IMR-90 (cell line): Measurements from ENCODE around the gene SRPK2. TPM values are rescaled to one million over a fixed set of nuclear protein-coding genes. Genes with fewer than 3 reads are reported as not detected.

ENCODE experiments used
- ATAC-seq: fragments of 200-7000 bp; cut with Tn5 transposase; 2 replicates; pipeline ENCODE4 v1.9.1; 2020; ENCODE audit warnings: low read depth, mild to moderate bottlenecking, moderate library complexity
- BruUV-seq: library from RNA; stranded (reverse); fragments of 400-500 nt; replicated peaks from 2 replicates; lab custom pipeline; 2021; lab: Mats Ljungman, UMichigan
- CTCF ChIA-PET: fragments of 300-600 bp; formaldehyde crosslinking; extraction: SDS; loops from one replicate; lab custom pipeline; 2021; ENCODE audit warnings: antibody characterized with exemption; lab: Yijun Ruan, JAX
- POLR2A ChIA-PET: fragments of 300-600 bp; sonication (Branson Sonifier 250); formaldehyde crosslinking; loops from one replicate; lab custom pipeline; 2022; ENCODE audit warnings: antibody characterized with exemption; ENCODE audit not compliant: unreplicated experiment; lab: Charles Lee
- DNase-seq: peaks from one replicate; pipeline ENCODE4 v3.0.0; 2013
- H2AFZ ChIP-seq: replicated peaks from 2 replicates; pipeline ENCODE3; 2013; ENCODE audit warnings: low read length, mild to moderate bottlenecking; ENCODE audit not compliant: poor library complexity
- H2AK5ac ChIP-seq: 2 replicates; pipeline ENCODE4 v1.6.1; 2013; ENCODE audit warnings: low read depth, low read length, inconsistent platforms
- H2AK9ac ChIP-seq: replicated peaks from 2 replicates; pipeline ENCODE3; 2013; ENCODE audit warnings: mild to moderate bottlenecking, low read depth, low read length, moderate library complexity; ENCODE audit not compliant: poor library complexity
- H2BK120ac ChIP-seq: 2 replicates; pipeline ENCODE4 v1.6.1; 2013; ENCODE audit warnings: low read depth, low read length, inconsistent platforms
- H2BK15ac ChIP-seq: 3 replicates; pipeline ENCODE4 v1.6.1; 2013; ENCODE audit warnings: low read depth, low read length, inconsistent platforms
- H2BK20ac ChIP-seq: 2 replicates; pipeline ENCODE4 v1.6.1; 2013; ENCODE audit warnings: low read depth, mild to moderate bottlenecking, inconsistent platforms, low read length, moderate library complexity
- H2BK5ac ChIP-seq: 2 replicates; pipeline ENCODE4 v1.6.1; 2013; ENCODE audit warnings: mild to moderate bottlenecking, low read depth, low read length, inconsistent platforms; ENCODE audit not compliant: poor library complexity, severe bottlenecking
- H3K14ac ChIP-seq: replicated peaks from 2 replicates; pipeline ENCODE4 v1.6.1; 2013; ENCODE audit warnings: low read depth, low read length, inconsistent platforms
- H3K18ac ChIP-seq: 2 replicates; pipeline ENCODE4 v1.6.1; 2013; ENCODE audit warnings: low read depth, low read length, control low read depth
- H3K23ac ChIP-seq: 2 replicates; pipeline ENCODE4 v1.6.1; 2013; ENCODE audit warnings: low read depth, low read length, inconsistent platforms
- H3K27ac ChIP-seq: 2 replicates; pipeline ENCODE4 v1.5.1; 2013; ENCODE audit warnings: mild to moderate bottlenecking, control low read depth, low read length; ENCODE audit not compliant: insufficient read depth
- H3K27me3 ChIP-seq: 2 replicates; pipeline ENCODE4 v1.6.1; 2013; ENCODE audit warnings: low read length; ENCODE audit not compliant: control insufficient read depth, insufficient read depth
- H3K36me3 ChIP-seq: 2 replicates; pipeline ENCODE4 v1.6.1; 2013; ENCODE audit warnings: low read length, mixed read lengths; ENCODE audit not compliant: control insufficient read depth, insufficient read depth
- H3K4ac ChIP-seq: 2 replicates; pipeline ENCODE4 v1.6.1; 2013; ENCODE audit warnings: low read depth, low read length, inconsistent platforms
- H3K4me1 ChIP-seq: 2 replicates; pipeline ENCODE4 v1.6.1; 2013; ENCODE audit warnings: low read length, mixed read lengths; ENCODE audit not compliant: control insufficient read depth, insufficient read depth
- H3K4me2 ChIP-seq: 2 replicates; pipeline ENCODE4 v1.6.1; 2013; ENCODE audit warnings: low read depth, mild to moderate bottlenecking, control low read depth, low read length, moderate library complexity
- H3K4me3 ChIP-seq: 2 replicates; pipeline ENCODE4 v1.5.1; 2013; ENCODE audit warnings: low read depth, mild to moderate bottlenecking, control low read depth, low read length, moderate library complexity; ENCODE audit not compliant: insufficient read depth
- H3K56ac ChIP-seq: 2 replicates; pipeline ENCODE4 v1.6.1; 2013; ENCODE audit warnings: low read length, inconsistent platforms; ENCODE audit not compliant: insufficient read depth; ENCODE audit errors: extremely low read depth
- H3K79me1 ChIP-seq, 2 experiments: 2 replicates each; pipeline ENCODE4 v1.6.1; 2013; ENCODE audit warnings: low read length in 2 of 2, inconsistent platforms in 1 of 2, low read depth in 1 of 2
- H3K9ac ChIP-seq: 2 replicates; pipeline ENCODE4 v1.6.1; 2013; ENCODE audit warnings: low read depth, low read length, control low read depth
- H3K9me1 ChIP-seq: 2 replicates; pipeline ENCODE4 v1.6.1; 2013; ENCODE audit warnings: low read length, inconsistent platforms; ENCODE audit not compliant: insufficient read depth
- H3K9me3 ChIP-seq: 2 replicates; pipeline ENCODE4 v1.6.1; 2013; ENCODE audit warnings: low read length; ENCODE audit not compliant: control insufficient read depth, insufficient read depth
- H4K20me1 ChIP-seq: 2 replicates; pipeline ENCODE4 v1.6.1; 2013; ENCODE audit warnings: low read length, inconsistent platforms; ENCODE audit not compliant: insufficient read depth
- H4K5ac ChIP-seq: 2 replicates; pipeline ENCODE4 v1.6.1; 2013; ENCODE audit warnings: mild to moderate bottlenecking, low read depth, low read length, control low read depth
- H4K8ac ChIP-seq, 2 experiments: 2 replicates each; pipeline ENCODE4 v1.6.1; 2013; ENCODE audit warnings: low read depth in 2 of 2, low read length in 2 of 2, control low read depth in 1 of 2, inconsistent platforms in 1 of 2
- H4K91ac ChIP-seq: 2 replicates; pipeline ENCODE4 v1.6.1; 2013; ENCODE audit warnings: low read depth, low read length, inconsistent platforms; ENCODE audit not compliant: insufficient read depth
- BHLHE40 ChIP-seq: fragments of 150-350 bp; IDR thresholded peaks from 2 replicates; pipeline ENCODE4 v1.6.1; 2016; ENCODE audit warnings: mild to moderate bottlenecking, low read depth, low read length
- CEBPB ChIP-seq: IDR thresholded peaks from 2 replicates; pipeline ENCODE4 v1.6.1; 2012; ENCODE audit warnings: low read depth, low read length, improper control_type of control experiment
- CHD1 ChIP-seq: IDR thresholded peaks from 2 replicates; pipeline ENCODE4 v1.6.1; 2012; ENCODE audit warnings: low read depth, low read length, improper control_type of control experiment
- FOS ChIP-seq: fragments of 150-350 bp; IDR thresholded peaks from 2 replicates; pipeline ENCODE4 v1.6.1; 2016; ENCODE audit warnings: low read depth, low read length
- MAFK ChIP-seq: IDR thresholded peaks from 2 replicates; pipeline ENCODE4 v1.6.1; 2012; ENCODE audit warnings: low read depth, low read length, improper control_type of control experiment
- MAZ ChIP-seq: IDR thresholded peaks from 2 replicates; pipeline ENCODE4 v1.6.1; 2012; ENCODE audit warnings: low read depth, mild to moderate bottlenecking, low read length, improper control_type of control experiment, moderate library complexity, borderline replicate concordance
- MXI1 ChIP-seq: IDR thresholded peaks from 2 replicates; pipeline ENCODE4 v1.6.1; 2012; ENCODE audit warnings: low read depth, mild to moderate bottlenecking, low read length, moderate library complexity, borderline replicate concordance
- NFE2L2 ChIP-seq: fragments of 150-350 bp; IDR thresholded peaks from 2 replicates; pipeline ENCODE4 v1.6.1; 2016; ENCODE audit warnings: low read depth, mild to moderate bottlenecking, low read length
- POLR2A ChIP-seq: IDR thresholded peaks from 2 replicates; pipeline ENCODE4 v1.6.1; 2012; ENCODE audit warnings: mild to moderate bottlenecking, low read depth, low read length
- RAD21 ChIP-seq: IDR thresholded peaks from 2 replicates; pipeline ENCODE4 v1.6.1; 2012; ENCODE audit warnings: low read length, improper control_type of control experiment
- RCOR1 ChIP-seq: IDR thresholded peaks from 2 replicates; pipeline ENCODE4 v1.6.1; 2012; ENCODE audit warnings: mild to moderate bottlenecking, low read length, improper control_type of control experiment; ENCODE audit not compliant: insufficient replicate concordance
- RFX5 ChIP-seq: IDR thresholded peaks from 2 replicates; pipeline ENCODE4 v1.8.0; 2012; ENCODE audit warnings: low read depth, mild to moderate bottlenecking, low read length, moderate library complexity
- SMC3 ChIP-seq: fragments of 150-350 bp; IDR thresholded peaks from 2 replicates; pipeline ENCODE4 v1.6.1; 2016; ENCODE audit warnings: low read depth, mild to moderate bottlenecking, antibody characterized with exemption, low read length, moderate library complexity
- WGBS, 2 experiments: methylation state at CpG; one replicate each; pipeline versions ENCODE4 v1.1.5 to v1.1.7; 2013; ENCODE audit warnings: missing lambda C conversion rate in 2 of 2; ENCODE audit not compliant: insufficient read length in 1 of 2; ENCODE audit errors: extremely low coverage in 2 of 2; 5-methylcytosine and 5-hydroxymethylcytosine counted together
- dilution Hi-C: fragments of 300-500 bp; cut with HindIII; formaldehyde crosslinking; loops from one replicate; pipeline ENCODE4 v1.14.3; 2018; ENCODE audit warnings: low sequenced_read_pairs; ENCODE audit not compliant: unreplicated experiment
- in situ Hi-C: fragments of 300-500 bp; cut with MboI; formaldehyde crosslinking; loops from 3 replicates; pipeline ENCODE4 v1.14.3; 2019; ENCODE audit warnings: low sequenced_read_pairs, inconsistent platforms, mixed read lengths
- intact Hi-C: fragments of 100-400 bp; cut with micrococcal nuclease; formaldehyde crosslinking; loops from 2 replicates; pipeline ENCODE4 v1.10.0; 2022
- polyA plus RNA-seq, 3 experiments: library from polyadenylated mRNA; depleted of rRNA; stranded (reverse); fragments of >200 nt; gene quantifications; 2 replicates each; pipeline ENCODE4 v1.2.3, GENCODE V29; 2012; ENCODE audit warnings: low replicate concordance in 1 of 3
- total RNA-seq: library from RNA; depleted of rRNA; stranded (reverse); fragments of >200 nt; gene quantifications from 2 replicates; pipeline ENCODE4 v1.2.3, GENCODE V29; 2012
- TF ChIP-seq, protein P1 (sequence below): conservative IDR thresholded peaks from 2 replicates; pipeline ENCODE4 v1.5.1; 2012; ENCODE audit warnings: mild to moderate bottlenecking, low read depth, low read length, improper control_type of control experiment
- TF ChIP-seq, protein P2 (sequence below): fragments of 150-350 bp; IDR thresholded peaks from 2 replicates; pipeline ENCODE4 v1.6.1; 2016; ENCODE audit warnings: low read depth, mild to moderate bottlenecking, low read length, moderate library complexity, borderline replicate concordance
- TF ChIP-seq, protein P3 (sequence below): fragments of 150-350 bp; IDR thresholded peaks from 2 replicates; pipeline ENCODE4 v1.6.1; 2017; ENCODE audit warnings: mild to moderate bottlenecking, antibody characterized with exemption, low read length, low read depth

SRPK2 gene
- total and polyA plus RNA-seq, 2 of the 4 experiments (the other 2 are of a cell fraction), result 13.2 to 33.0 TPM

DNA sequence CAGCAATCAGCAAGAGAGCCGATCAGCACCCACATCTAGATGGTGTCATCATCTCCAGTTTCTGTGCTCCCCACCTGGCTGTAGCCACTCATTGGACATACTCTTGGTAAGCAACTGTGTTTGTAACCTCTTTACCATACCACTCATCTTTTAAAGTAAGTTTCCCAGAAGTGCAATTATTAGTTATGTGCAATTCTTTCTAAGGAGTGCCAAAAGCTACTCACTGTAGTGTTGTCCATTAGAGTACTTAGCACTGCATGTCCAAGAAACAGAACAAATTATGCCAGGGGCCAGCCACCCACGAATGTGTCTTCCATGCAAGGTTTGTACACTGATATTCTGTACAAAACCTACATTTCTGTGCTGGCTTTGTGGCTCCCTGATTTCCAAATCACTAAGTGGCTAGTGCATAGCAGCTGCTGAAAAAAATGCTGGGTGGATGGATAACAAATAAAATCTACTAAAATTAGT is 131.9 kb downstream of the SRPK2 start:
- Histone ChIP-seq H3K79me1 (peaks cover 27 to 43% of the 10 kb centered on the region in 2 experiments), H3K4me2 (no peak overlapping the region), H3K9me1 (peaks cover 2% of the 10 kb centered on the region; the same call in 1 of the 2 replicates), H2BK5ac (no peak overlapping the region), H3K18ac (no peak overlapping the region), H3K14ac (no peak overlapping the region), H3K4me3 (no peak overlapping the region), H2AK9ac (no peak overlapping the region), H3K27ac (no peak overlapping the region), H2BK120ac (no peak overlapping the region), H3K4me1 (peaks cover 5% of the 10 kb centered on the region), H3K9me3 (no peaks in the 10 kb centered on the region), H3K4ac (no peak overlapping the region), H2AFZ (no peak overlapping the region), H3K27me3 (no peaks in the 10 kb centered on the region), H4K8ac (no peak overlapping the region), H2BK20ac (no peak overlapping the region), H3K9ac (no peak overlapping the region), H2BK15ac (no peak overlapping the region), H3K36me3 (no peaks in the 10 kb centered on the region), H4K91ac (no peak overlapping the region), H3K23ac (no peak overlapping the region), H4K5ac (no peak overlapping the region), H3K56ac (no peak overlapping the region), H4K20me1 (peaks cover 35% of the 10 kb centered on the region), H2AK5ac (no peak overlapping the region)
- ChIA-PET POLR2A (no interaction called here), CTCF (no interaction called here)
- DNase-seq (no peak), ATAC-seq (no peak)
- WGBS, 2 experiments, result no CpG with 5 or more reads among the region's 2 CpGs
- intact Hi-C loops (no loop called here), in situ Hi-C loops (no loop called here), dilution Hi-C loops (no loop called here)
- BruUV-seq, result no TSS peak
- TF ChIP-seq POLR2A (no peak), SMC3 (no peak), MAZ (no peak), CEBPB (no peak), RAD21 (no peak), BHLHE40 (no peak), NFE2L2 (no peak), CHD1 (no peak), RFX5 (no peak), MAFK (no peak), MXI1 (no peak), RCOR1 (no peak), FOS (no peak)
- TF ChIP-seq, protein P1, sequence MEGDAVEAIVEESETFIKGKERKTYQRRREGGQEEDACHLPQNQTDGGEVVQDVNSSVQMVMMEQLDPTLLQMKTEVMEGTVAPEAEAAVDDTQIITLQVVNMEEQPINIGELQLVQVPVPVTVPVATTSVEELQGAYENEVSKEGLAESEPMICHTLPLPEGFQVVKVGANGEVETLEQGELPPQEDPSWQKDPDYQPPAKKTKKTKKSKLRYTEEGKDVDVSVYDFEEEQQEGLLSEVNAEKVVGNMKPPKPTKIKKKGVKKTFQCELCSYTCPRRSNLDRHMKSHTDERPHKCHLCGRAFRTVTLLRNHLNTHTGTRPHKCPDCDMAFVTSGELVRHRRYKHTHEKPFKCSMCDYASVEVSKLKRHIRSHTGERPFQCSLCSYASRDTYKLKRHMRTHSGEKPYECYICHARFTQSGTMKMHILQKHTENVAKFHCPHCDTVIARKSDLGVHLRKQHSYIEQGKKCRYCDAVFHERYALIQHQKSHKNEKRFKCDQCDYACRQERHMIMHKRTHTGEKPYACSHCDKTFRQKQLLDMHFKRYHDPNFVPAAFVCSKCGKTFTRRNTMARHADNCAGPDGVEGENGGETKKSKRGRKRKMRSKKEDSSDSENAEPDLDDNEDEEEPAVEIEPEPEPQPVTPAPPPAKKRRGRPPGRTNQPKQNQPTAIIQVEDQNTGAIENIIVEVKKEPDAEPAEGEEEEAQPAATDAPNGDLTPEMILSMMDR, result no peak
- TF ChIP-seq, protein P2, sequence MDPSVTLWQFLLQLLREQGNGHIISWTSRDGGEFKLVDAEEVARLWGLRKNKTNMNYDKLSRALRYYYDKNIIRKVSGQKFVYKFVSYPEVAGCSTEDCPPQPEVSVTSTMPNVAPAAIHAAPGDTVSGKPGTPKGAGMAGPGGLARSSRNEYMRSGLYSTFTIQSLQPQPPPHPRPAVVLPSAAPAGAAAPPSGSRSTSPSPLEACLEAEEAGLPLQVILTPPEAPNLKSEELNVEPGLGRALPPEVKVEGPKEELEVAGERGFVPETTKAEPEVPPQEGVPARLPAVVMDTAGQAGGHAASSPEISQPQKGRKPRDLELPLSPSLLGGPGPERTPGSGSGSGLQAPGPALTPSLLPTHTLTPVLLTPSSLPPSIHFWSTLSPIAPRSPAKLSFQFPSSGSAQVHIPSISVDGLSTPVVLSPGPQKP, result no peak
- TF ChIP-seq, protein P3, sequence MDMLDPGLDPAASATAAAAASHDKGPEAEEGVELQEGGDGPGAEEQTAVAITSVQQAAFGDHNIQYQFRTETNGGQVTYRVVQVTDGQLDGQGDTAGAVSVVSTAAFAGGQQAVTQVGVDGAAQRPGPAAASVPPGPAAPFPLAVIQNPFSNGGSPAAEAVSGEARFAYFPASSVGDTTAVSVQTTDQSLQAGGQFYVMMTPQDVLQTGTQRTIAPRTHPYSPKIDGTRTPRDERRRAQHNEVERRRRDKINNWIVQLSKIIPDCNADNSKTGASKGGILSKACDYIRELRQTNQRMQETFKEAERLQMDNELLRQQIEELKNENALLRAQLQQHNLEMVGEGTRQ, result no peak
